ENCODE measurements around the gene NISCH.

Gene NISCH

DNA sequence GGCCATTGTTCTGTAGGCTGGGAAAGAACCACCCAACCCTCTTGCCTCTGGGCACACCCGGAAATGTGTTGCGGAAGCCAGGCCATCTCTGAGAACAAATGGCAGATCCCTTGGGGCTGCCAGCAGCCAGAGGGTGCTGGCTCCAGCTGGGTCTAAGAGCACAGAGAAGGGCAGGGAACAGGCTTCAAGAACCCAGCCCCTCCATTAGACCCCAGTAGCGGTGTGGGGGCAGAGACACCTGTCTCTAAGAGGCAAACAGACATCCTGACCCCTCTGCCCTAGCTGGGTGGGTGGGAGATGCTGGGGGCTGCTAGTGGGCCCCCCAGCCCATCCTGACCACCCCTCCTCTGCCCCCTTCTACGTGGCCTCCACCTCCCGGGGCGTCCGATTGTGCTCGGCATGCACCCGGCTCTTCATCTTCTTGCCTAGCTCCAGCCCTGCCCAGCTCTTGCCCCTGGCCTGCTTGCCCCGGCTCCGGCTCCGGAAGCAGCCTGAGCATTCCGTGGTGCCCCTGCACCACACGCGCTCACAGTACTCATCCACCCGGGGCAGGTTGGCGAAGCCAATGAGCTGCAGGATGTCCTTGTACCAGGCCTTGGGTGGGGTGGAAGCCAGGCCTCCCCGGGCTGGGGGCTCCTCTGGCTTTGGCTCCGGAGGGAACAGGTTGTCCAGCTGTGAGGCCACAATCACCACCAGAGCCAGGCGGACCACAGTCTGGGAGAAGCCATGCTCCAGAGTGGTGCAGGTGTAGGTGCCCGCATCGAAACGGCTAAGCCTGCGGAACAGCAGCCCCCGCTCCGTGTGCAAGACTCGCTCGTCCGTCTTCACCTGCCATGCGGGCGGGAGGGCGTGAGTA lies 19.9 kb upstream of the NISCH start:
- DNase-seq, result no peak

DNA sequence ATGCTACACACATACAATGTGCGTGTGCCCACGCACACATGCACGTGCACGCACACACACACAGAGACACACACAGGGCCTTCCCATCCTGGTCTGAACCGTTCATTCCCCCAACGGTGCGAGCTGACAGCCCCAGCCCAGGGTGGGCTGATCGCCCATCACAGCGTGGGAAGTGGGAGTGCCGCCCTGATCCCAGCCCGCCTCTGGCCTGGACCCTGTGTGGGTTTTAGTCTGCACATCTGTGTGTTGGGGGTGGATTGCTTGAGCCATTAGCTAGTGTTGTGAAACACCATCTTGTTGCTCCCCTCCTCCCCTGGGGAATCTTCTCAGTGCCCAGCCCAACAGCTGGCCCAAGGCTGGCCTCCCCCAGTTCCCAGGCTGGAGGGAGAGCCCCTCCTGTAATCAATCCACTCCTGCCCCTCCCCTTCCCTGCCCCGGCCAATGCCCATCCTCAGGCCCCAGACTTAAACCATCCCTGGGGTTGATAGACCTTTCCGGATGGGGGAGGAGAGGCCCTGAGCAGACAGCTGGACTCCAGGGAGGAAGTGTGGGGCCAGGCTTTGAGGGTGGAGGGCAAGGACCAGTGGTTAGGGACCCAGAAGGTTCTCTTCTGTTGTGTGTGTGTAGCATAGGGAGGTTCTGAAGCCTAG lies 18.8 kb upstream of the NISCH start:
- no peak for DNase-seq

DNA sequence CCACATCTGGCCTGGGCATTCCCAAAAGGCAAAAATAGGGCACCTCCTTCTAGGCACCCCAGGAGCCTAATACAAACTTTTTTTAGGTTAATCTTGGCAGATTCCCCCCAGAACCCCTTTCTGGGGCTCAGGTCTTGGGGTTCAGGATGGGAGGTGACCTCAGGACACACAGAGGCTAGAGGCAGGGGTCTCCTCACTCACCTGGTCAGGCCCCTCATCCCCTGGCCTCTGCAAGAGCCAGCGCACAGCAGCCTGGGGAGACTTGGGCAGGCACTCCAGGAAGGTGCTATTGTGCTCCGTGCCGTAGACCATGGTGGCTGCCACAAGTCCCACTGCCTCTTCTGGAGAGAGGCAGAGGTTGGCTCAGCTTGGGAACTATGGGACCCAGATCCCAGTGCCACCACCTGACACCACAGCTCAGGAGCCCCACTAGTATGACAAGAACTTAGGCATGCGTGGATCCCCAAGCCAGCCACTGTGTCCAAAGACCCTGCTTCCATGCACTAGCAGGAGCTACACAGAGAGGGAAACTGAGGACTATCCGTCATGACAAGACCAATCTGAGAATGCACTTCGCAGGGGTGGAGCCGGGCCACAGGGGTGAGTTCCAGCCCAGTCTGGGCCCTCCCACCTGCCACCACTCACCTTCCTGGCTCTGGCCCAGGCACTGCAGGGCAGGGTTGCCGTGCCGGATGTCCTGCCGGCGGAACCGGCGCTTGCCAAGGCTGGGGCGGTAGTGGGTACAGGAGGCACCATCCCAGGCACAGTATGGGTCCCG lies 17.9 kb upstream of the NISCH start:
- no peak for DNase-seq

DNA sequence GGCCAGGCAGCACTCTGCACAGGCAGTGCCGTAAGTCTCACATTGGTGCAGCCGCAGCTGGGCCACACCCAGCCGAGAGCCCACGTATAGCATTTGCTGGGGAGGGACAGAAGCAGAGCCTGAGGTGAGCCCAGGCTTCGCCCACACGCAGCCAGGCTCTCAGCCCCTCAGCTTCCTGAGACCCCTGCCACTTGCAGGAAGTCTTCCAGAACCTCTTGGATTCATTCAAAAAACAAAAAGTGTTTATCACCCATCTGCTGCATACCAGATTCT lies 17.4 kb upstream of the NISCH start:
- no peak for DNase-seq

DNA sequence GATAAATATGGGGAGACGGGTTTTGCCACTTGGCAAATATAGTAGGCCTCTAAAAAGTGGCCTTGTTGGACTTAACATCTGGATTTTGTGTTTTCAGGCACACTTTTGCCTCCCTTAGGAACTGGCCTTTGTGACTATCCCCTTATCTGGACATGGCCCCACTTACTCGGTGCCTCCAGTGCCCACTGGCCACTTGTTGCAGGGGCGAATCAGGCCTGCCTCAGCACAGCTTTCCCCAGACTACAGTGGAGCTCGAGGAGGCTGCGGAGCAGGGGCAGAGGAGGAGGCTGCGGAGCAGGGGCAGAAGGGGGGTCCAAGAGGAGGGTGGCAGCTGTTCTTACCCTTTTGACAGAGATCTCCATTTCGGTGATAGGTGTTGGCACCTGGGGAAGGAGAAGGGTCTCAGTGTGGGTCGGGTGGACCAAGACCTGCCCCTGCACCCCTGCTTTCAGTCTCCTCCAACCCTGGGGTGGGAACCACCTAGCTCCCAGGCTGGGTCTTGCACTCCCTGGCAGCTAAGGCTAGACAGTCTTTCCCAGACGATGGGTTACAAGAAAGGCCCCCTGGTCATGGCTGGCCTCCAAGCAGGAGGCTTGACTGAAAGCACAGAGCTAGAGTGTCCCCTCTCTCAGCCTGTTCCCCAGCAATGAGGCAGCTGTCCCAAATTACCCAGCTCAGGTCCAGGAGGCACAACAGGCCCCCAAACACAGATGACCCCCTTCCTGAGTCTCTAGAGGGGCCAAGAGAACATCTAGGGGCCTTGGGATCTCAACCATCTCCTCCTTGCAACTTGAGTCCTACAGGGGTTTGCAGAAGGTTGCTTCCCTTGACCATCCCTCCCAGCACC lies 16.6 kb upstream of the NISCH start:
- no peak for DNase-seq

DNA sequence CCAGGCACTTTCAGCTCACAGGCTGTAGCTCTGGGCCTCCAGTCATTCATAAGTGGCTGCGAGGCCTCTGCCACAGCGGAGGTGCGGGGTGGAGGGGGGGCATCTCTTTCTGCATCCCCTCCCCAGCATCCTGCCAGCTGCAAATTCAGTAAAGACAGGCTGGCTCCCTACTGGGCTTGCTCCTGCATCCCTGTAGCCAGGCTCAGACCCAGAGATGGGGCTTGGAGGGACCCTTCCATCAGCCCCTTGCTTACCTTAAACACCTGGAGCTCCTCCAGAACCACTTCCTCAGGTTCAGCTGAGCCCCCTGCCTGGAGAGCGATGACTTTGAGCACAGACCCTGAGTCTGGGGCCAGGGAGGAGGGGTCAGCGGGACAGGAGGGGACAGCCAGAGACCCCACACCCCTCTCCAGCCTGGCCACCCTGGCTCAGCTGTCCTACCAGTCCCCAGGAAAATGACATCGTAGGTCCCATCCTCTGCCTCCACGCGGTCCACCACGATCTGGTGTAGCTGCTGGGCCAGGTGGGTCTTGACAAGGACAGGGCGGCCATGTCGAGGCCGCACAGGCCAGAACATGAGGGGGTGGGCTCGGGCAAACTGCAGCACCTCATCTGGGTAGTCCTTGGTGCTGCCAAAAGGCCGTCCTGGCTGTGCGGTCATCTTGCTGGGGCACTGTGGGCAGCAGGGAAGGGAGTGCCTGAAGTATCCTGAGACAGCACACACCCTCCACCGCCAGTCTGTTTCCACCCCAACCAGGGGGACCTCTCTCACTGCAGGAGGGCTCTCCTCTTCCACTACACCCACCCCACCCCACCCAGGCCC lies 15.8 kb upstream of the NISCH start:
- DNase-seq, result no peak

DNA sequence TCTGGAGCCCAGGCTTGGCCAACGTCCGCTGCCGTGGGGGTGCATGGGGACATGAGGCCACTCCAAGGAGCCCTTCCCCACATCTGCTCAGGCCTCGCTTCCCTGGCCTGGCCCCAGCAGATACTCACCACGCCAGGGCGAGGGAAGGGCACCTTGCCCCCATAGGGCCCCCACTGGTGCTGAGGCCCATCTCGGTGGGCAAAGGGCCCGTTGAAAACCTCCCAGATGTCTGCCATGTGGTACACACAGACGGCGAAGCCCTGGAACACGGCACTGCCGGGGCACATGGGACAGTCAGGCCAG lies 15.2 kb upstream of the NISCH start:
- DNase-seq, result no peak

DNA sequence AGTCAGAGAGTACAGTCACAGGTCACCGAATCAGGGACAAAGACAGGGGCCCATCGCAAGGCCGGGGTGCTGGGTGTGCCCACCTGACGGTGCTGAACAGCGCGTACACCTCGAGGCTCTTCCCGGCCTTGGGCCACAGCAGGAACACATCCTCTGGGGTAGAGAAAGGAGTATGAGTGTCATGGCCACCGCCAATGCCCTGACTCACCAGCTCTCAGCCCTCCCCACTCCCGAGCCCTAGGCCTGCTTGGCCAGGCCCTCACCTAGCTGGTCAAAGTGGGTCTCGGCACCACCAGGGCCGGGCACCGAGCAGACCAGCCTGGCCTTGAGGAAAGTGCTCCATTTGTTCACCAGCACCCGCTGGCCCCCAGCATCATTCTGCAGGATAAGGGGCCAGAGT lies 14.7 kb upstream of the NISCH start:
- no peak for DNase-seq

DNA sequence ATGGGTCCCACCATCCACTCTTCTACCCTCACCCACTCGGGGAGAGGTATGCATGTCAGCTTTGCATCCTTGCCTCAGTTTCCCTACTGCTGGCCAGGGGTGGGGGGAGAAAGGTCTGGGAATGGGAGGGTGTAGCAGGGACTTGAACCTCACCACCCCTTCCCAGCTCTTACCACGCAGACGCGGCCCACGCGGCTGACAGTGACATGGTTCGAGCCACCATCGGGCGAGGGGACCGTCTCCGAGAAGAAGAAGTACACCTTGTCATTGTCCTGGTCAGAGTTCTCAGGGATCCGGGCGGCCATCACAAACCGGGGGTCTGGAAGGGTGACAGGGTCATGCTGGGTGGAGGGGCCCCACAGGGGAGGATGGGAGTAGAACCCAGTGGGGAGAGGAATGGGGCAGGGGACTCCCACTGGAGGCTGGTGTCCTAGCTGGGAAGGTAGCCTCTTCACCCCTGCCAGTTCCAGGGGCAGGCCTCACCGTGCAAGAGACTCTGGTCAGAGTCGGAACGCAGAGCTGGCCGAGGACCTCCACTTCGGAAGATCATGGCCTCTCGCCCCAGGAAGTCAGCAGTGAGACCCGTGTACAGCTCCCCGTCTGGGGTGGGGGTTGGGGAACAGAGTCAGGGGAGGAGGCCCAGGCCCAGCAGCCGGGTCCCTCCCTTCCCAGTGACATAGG lies 14.2 kb upstream of the NISCH start:
- DNase-seq, result no peak

DNA sequence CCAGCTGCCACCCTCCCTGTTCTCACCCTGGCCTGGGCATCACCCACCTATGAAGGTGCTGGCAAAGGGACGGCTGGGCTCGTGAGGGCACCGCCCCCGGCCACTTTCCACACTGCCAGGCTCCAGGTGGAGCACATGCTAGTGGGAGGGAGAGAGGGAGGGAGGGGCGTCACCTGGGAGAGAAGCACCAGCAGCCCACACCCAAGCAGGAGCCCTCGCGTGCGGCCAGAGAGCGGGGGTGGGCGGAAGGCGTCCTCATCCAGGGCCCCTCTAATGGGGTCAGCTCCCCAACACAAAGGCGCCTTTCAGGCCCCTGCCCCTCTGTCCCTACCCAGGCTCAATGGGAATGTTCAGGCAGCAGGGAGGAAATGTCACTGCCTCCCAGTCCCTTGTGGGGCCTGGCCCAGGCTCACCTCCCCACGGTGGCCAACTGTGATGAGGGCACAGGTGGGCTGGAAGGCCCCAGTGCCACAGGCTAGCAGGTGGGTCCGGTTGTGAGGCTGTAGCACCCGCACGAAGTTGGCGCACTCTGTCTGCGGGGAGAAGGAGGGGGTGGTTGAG lies 13.6 kb upstream of the NISCH start:
- no peak for DNase-seq

DNA sequence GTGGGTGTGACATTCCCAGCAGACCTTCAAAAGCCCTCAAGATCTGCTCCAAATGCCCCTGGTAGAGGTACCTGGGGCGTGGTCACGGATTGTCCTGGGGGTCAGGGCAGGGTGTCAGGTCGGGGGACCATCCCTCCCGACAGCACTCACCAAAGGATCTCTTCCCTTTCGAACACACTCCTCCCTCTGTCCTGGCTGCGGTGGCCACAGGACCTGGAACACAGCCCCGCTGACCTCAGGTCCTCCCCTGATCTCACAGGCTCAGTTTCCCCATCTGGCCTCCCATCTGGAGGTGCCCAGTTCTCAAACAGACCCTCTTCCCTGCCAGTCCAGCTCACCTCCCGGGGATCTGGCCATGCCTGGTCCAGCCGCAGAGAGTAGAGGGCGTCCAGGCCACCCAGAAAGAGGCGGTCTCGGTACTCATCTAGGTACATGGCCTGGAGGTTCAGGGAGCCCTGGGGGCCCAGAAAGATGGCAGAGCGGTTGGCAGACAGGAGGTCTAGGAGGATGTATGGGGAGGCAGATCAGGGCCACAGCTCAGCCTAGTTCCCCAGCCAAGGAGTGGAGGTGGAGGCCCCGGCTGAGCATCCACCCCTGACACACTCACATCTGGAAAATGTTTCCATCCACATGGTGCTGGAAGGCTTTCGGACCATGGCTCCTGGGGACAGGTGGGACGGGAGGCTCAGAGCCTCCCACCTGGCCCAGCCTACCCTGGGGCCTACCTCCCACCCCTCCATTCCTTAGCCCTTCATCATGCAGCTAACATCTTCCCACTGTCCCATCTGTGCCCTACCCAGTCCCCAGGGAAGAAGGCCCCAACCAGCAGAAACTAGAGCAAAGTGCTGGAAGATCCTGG lies 12.8 kb upstream of the NISCH start:
- no peak for DNase-seq

DNA sequence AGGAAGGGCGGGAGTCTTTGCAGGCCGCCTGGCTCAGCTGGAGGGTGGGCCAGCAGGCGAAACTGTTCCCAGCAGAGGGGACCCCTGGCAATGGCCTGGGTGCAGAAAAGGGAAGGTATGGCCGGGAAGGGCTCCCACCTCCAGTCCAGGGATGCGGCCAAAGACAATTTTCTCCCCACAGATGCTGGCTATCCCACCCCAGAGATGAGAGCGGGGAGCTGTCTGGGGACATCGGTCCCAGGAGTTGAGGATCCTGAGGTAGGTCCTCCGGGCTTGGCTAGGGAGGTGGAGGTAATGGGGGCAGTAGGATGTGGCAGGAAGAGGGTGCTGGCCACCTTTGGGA lies 12.2 kb upstream of the NISCH start:
- DNase-seq, result no peak

DNA sequence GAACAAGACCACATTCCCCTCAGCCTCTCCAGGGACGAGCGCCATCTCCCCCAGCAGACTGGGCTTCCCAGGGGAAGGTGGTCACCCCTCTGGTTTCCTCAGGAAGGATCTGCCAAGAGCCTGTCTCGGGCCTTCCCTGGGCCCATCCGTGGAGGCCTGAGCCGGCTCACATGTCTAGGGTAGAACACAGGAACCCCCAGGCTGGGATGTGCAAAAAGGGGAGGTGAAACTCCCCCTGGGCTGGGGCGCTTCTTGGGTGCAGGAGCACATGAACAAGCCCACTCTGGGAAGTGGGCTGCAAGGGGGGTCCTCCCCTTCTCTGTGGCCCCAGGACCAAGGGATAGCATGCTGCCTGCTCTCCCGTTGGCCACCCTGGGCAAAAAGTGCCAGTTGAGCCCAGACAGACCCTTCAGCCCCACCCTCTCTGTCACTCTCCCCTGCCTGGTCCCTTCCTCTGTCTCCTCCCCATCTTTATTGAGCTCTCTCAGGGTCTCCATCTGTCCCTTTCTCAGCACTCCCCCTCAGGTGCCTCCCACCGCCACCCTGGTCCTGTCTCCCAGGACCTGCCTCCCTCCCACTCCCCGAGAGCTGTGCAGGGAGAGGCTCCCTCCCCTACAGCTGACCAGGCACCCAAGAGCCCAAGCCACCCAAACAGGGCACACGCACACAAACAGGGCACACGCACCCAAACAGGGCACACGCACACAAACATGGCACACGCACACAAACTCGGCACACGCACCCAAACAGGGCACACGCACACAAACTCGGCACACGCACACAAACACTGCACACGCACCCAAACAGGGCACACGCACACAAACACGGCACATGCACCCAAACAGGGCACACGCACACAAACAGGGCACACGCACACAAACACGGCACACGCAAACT lies 11.4 kb upstream of the NISCH start:
- no peak for DNase-seq

DNA sequence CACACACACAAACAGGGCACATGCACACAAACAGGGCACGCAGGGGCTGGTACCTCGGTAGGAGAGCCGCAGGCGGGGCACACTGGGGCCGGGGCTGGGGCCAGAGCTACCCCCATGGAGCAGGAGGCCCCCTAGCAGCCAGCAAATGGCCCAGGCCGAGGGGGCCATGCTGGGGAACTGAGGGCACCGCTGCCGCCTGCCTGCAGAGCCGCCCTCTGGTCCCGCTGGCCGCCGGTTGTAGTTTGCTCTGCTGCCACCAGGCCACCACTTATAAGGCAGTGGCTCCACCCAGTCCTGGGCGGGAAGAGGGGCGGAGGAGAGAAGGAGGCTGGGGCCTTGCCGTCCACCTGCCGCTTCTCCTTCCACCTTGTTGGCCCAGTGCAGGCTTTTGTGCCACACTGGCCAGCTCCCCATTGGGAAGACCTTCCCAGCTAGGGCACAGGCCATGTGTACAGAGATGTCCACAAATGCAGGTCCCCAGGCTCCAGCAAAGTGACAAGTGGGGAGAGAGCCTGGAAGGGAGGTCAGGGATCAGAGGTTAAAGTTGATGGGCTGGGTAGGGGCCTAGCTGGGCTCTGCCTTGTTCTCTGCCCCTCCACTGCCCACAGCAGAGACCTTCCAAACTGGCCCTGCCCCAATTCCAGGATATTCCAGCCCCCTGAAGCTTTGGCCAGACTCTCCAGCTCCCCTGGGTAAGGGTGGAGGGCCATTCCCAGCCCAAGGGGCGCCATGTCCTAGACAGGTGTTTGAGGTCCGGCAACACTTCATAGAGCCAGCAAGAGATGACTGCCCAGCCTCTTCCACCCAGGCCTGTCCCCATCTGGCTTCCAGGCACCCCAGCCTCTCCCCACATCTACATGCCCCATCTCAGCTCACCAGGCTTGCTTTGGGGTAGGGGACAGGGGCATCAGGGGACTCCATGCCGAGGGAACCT lies 10.3 kb upstream of the NISCH start, which contains the start of gene SEMA3G:
TSS of gene SEMA3G (minus strand) at position 244 of the 934 bp plus-strand sequence. CDS start at position 168, 76 bp downstream.
- peak; percentile 76 for DNase-seq

DNA sequence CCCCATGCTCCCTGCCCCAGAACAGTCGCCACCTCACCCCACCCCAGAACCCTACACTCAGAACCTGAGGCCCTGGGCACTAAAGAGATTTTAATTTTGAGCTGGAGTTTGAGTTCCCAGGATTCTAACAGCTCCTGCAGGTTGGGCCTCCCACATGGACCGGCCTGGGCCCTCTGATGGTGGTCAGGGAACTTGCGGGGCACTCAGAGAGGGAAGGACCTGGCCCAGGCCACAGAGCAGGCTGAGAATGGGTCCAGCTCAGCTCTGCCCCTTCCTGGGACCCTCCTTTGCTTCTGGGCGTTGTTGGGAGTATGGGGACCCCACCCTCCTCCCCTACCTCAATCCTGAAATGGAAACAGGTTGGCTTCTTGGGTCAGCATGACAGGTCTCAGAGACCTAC lies 9.4 kb upstream of the NISCH start:
- DNase-seq, result no peak

DNA sequence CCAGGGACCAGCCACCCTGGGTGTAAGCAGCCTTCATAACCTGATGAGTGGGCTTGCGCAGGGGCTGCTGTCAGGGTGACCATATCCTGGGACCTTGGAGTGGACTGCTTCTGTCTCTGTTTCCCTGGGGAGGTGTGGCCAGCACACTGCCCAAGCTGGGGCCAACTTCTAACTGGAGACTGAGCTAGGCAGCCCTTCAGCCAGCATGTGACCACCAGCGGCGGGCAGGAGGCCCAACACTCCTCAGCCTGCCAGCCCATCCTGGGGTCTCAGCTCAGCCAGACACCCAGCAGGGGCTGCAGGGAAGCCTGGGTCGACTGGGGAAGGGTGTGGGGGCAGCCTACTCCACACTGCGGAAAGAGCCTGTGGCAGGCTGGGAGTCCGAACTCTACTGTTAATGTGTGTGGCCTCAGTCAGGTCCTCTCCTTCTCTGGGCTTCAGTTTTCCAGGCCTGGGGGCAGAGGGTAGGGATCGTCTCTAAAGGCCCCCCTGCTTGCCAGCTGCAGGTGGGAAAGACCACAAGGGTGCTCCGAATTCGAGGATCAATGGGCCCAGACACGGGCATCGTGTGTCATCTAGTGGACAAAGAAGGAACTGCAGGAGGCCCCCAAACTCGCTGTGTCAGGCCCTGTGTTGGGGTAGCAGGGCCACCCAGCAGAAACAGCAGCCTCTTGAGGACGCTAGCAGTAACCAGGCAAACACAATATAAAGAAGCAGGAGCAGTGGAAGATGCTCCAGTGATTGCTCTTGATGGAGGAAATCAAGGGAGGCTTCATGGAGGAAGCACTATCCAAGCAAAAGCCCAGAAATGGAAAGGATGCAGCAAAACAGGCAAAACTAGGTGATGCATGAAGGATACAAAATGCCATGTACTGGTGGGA lies 8.5 kb upstream of the NISCH start:
- peak; percentile 68 for DNase-seq
